DND-41 (cell line): ENCODE results near the gene DENND4B.
A peak's percentile ranks its signal among the peaks of the same experiment; 100 is the strongest.

Source experiments
- ATAC-seq: fragments of 200-7000 bp; cut with Tn5 transposase; 3 replicates; pipeline ENCODE4 v1.9.1; 2021; ENCODE audit warnings: low read depth; ENCODE audit not compliant: insufficient read depth
- DNase-seq: peaks from one replicate; pipeline ENCODE4 v3.0.0-alpha.2; 2020
- H2AFZ ChIP-seq: 2 replicates; pipeline ENCODE4 v1.6.0; 2012; ENCODE audit warnings: low read depth, low read length
- H3K27ac ChIP-seq: 2 replicates; pipeline ENCODE4 v1.5.1; 2012; ENCODE audit warnings: low read length, inconsistent platforms
- H3K27me3 ChIP-seq: fragments of 200-600 bp; sonication (generic); 2 replicates; pipeline ENCODE4 v1.6.0; 2012; ENCODE audit warnings: low read length, mild to moderate bottlenecking, inconsistent platforms; ENCODE audit not compliant: insufficient read depth, poor library complexity
- H3K36me3 ChIP-seq: 2 replicates; pipeline ENCODE4 v1.5.1; 2012; ENCODE audit warnings: low read length, inconsistent platforms; ENCODE audit not compliant: insufficient read depth
- H3K4me1 ChIP-seq: 2 replicates; pipeline ENCODE4 v1.5.1; 2012; ENCODE audit warnings: mild to moderate bottlenecking, low read length; ENCODE audit not compliant: insufficient read depth
- H3K4me2 ChIP-seq: 2 replicates; pipeline ENCODE4 v1.6.0; 2012; ENCODE audit warnings: mild to moderate bottlenecking, moderate library complexity, low read length, inconsistent platforms; ENCODE audit not compliant: insufficient read depth
- H3K4me3 ChIP-seq, 2 experiments: fragments of 200-600 bp in 1 of 2; shearing (Covaris generic) in 1 of 2; 2 replicates each; pipeline ENCODE4 v1.5.1; 2012 to 2016; ENCODE audit warnings: inconsistent platforms in 2 of 2, low read length in 2 of 2, mild to moderate bottlenecking in 2 of 2, low read depth in 1 of 2, moderate library complexity in 1 of 2
- H3K79me2 ChIP-seq: 2 replicates; pipeline ENCODE4 v1.6.0; 2012; ENCODE audit warnings: low read length, inconsistent platforms; ENCODE audit not compliant: insufficient read depth
- H3K9ac ChIP-seq: 2 replicates; pipeline ENCODE4 v1.6.0; 2012; ENCODE audit warnings: low read depth, mild to moderate bottlenecking, inconsistent platforms, low read length, moderate library complexity
- H3K9me3 ChIP-seq: 2 replicates; pipeline ENCODE4 v1.5.1; 2012; ENCODE audit warnings: low read length, moderate library complexity, mild to moderate bottlenecking, inconsistent platforms; ENCODE audit not compliant: insufficient read depth, severe bottlenecking
- H4K20me1 ChIP-seq: 2 replicates; pipeline ENCODE4 v1.6.0; 2012; ENCODE audit warnings: low read length; ENCODE audit not compliant: insufficient read depth
- EZH2 ChIP-seq: IDR thresholded peaks from 3 replicates; pipeline ENCODE4 v1.6.1; 2012; ENCODE audit warnings: borderline replicate concordance, low read depth, mild to moderate bottlenecking, moderate library complexity, low read length, inconsistent platforms; ENCODE audit not compliant: severe bottlenecking
- TF ChIP-seq, protein P1 (sequence below): IDR thresholded peaks from 2 replicates; pipeline ENCODE4 v1.5.1; 2012; ENCODE audit warnings: borderline replicate concordance, low read length, moderate library complexity, mild to moderate bottlenecking; ENCODE audit not compliant: poor library complexity, severe bottlenecking; ENCODE audit errors: extremely low read depth

DENND4B gene

DNA sequence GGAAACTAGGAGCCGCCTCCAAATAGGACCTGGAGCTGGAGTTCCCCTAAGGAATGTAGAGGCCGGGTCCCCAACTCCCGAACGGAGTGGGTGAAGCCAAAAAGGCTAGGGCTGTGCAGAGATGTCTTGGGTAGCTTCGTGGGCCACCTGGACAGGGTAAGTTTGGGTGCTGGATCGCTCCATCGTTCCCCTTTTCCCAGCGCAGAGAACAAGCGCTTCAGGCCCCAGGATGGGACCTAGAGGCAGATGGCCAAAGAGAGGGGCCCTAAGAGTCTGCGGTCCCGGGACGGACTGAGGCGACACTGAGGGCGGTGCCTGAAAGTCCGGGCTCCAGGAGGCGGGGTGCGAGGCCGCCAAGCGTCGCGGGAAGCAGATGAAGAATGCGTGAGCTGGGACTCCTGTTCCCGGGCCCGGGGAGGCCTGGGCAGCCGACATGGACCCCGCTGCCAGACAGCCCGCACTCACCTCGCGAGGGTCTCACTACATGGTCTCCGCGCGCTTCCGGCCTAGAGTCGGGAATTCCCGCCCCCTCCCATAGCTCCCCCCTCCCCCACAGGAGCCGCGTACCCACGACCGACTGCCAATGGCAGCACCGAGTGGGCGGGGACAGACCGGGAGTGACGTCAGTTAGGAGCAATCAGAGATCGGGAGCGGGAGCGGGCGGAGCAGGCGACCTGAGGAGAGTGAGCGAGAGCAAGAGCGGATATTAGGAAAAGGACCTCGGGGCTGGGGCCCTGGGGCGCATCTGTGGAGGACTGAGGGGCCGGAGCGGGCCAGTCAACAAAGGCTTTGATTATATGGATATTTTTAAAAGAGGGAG, 16.7 kb upstream of the DENND4B start, which contains the start of gene SLC39A1:
SLC39A1 (minus strand) TSS at position 508 of the 820 bp plus-strand sequence. CDS start 822 bp downstream, outside the sequence.
- Histone ChIP-seq H3K79me2 (peaks cover 71% of the 10 kb centered on the region), H2AFZ (peak within 1 kb of the TSS; percentile 90), H3K9ac (peak within 1 kb of the TSS; percentile 87), H3K27me3 (no peaks in the 10 kb centered on the region), H4K20me1 (peaks cover under 1% of the 10 kb centered on the region; the same call in 1 of the 2 replicates), H3K36me3 (peaks cover 24% of the 10 kb centered on the region), H3K4me1 (peaks cover 67% of the 10 kb centered on the region), H3K9me3 (no peaks in the 10 kb centered on the region), H3K4me2 (peak within 1 kb of the TSS; percentile 91), H3K27ac (peak within 1 kb of the TSS; percentile 80), H3K4me3 (peak within 1 kb of the TSS; percentile 80 to 89)
- ATAC-seq (peak; percentile 70), DNase-seq (peak; percentile 99)
- no peak for TF ChIP-seq EZH2
- TF ChIP-seq, protein P1, sequence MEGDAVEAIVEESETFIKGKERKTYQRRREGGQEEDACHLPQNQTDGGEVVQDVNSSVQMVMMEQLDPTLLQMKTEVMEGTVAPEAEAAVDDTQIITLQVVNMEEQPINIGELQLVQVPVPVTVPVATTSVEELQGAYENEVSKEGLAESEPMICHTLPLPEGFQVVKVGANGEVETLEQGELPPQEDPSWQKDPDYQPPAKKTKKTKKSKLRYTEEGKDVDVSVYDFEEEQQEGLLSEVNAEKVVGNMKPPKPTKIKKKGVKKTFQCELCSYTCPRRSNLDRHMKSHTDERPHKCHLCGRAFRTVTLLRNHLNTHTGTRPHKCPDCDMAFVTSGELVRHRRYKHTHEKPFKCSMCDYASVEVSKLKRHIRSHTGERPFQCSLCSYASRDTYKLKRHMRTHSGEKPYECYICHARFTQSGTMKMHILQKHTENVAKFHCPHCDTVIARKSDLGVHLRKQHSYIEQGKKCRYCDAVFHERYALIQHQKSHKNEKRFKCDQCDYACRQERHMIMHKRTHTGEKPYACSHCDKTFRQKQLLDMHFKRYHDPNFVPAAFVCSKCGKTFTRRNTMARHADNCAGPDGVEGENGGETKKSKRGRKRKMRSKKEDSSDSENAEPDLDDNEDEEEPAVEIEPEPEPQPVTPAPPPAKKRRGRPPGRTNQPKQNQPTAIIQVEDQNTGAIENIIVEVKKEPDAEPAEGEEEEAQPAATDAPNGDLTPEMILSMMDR: no peak

DNA sequence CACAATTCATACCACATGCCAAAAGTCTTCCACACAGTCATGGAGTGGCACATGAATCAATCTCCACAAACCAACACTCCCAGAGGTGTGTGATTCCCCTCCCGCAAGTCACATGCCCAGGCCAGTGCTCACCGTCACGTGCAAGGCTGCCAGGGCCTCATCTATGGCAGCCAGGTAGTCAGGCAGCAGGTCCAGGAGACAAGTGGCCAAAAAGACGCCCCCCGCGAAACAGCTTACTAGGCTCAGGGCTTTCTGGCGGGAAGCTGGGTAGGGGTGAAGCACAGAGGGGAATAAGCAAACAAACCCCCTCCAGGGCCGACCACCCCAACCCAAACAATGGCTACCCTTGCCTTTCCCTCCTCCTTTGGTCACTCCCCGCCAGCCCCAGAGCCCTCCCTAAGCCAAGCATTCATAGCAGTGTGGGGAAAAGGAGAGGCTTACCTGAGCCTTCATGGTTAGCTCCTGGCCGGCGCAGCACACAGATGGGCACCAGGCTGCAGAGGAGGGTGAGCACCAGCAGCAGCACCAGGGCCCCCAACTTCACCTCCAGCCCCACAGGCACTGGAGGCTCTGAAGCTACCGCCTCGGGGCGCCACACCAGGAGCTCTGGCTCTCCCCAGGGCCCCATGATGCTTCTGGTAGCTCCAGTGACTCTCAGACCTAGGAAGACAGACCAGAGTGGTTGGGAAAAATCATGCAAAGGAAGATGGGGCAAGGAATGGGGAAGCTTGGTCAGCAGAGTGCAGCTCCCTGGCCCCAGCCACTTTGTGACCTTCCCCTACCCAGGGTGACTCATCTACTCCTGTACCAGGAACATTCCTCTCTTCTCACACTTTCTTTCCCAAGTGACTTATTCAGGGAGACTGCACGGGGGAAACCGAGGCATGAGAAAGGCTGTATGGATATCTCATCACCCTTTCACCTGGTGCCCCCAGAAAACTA, 15.8 kb upstream of the DENND4B start:
- Histone ChIP-seq H3K27me3 (no peaks in the 10 kb centered on the region), H3K4me1 (peaks cover 67% of the 10 kb centered on the region), H3K4me2 (peak overlapping the region; percentile 91), H3K9me3 (no peaks in the 10 kb centered on the region), H2AFZ (peak overlapping the region; percentile 90), H3K9ac (peak overlapping the region; percentile 87), H3K27ac (peak overlapping the region; percentile 80), H3K36me3 (peaks cover 27% of the 10 kb centered on the region), H4K20me1 (peaks cover 9% of the 10 kb centered on the region), H3K4me3 (peak overlapping the region; percentile 80 to 89), H3K79me2 (peaks cover 74% of the 10 kb centered on the region)
- TF ChIP-seq EZH2: no peak
- TF ChIP-seq, protein P1: no peak
- DNase-seq (no peak), ATAC-seq (no peak)

DNA sequence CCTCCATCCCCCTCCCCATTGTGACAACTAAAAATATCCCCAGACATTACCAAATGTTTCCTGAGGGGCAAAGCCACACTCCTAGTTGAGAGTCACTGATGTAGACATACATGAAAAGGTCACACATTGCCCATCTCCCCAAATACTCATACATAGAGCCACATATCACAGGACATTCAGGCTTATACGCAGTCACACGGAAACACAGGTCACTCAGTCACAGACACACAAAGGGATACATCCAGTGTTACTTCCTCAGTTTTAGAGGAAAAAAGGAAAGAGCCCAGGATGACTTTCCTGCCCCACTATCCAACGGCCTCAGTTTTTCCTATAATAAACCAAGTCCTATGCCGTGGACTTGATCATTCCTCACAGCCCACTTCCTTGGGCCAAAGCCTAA, 14.9 kb upstream of the DENND4B start:
- H3K4me3 ChIP-seq: peak overlapping the region in 1 of 2 experiments; percentile 89; a peak in 2 of 4 replicates
- peaks cover 27% of the 10 kb centered on the region for H3K36me3 ChIP-seq
- TF ChIP-seq EZH2: no peak
- TF ChIP-seq, protein P1: no peak
- no peaks in the 10 kb centered on the region for H3K9me3 ChIP-seq
- peaks cover 19% of the 10 kb centered on the region for H4K20me1 ChIP-seq
- peak overlapping the region; percentile 91 for H3K4me2 ChIP-seq
- DNase-seq: no peak
- peak overlapping the region; percentile 80; the same call in 1 of the 2 replicates for H3K27ac ChIP-seq
- peaks cover 74% of the 10 kb centered on the region for H3K4me1 ChIP-seq
- peak overlapping the region; percentile 87 for H3K9ac ChIP-seq
- no peaks in the 10 kb centered on the region for H3K27me3 ChIP-seq
- ATAC-seq: no peak
- no peak overlapping the region for H2AFZ ChIP-seq
- peaks cover 74% of the 10 kb centered on the region for H3K79me2 ChIP-seq
